ENCODE measurements around the gene EVI5.
"Not testable (repeated sequence)": the region's sequence is repeated elsewhere in the genome, so short reads cannot be mapped to it uniquely, and the experiment has no call there.

Gene EVI5

GRCh38 chr1:92653605-92654381, 131.1 kb downstream of the EVI5 start:
- no peaks in the 10 kb centered on the region for H3K36me3 ChIP-seq (ENCODE audit: insufficient read depth, low read length)
- no peak overlapping the region for H3K9ac ChIP-seq (ENCODE audit: low read depth, low read length)
- H3K9me3 ChIP-seq (ENCODE audit: control insufficient read depth, insufficient read depth, low read length): peaks cover 4% of the 10 kb centered on the region; the same call in 1 of the 2 replicates
- no peaks in the 10 kb centered on the region for H3K4me1 ChIP-seq (ENCODE audit: insufficient read depth, low read length)

GRCh38 chr1:92640686-92641085, 144.2 kb downstream of the EVI5 start:
- H3K9ac ChIP-seq (ENCODE audit: low read depth, low read length); H3K4me1 ChIP-seq (ENCODE audit: insufficient read depth, low read length); H3K9me3 ChIP-seq (ENCODE audit: control insufficient read depth, insufficient read depth, low read length); H3K36me3 ChIP-seq (ENCODE audit: insufficient read depth, low read length): not testable (repeated sequence)

GRCh38 chr1:92638498-92638897, 146.4 kb downstream of the EVI5 start:
- no peaks in the 10 kb centered on the region for H3K9me3 ChIP-seq (ENCODE audit: control insufficient read depth, insufficient read depth, low read length)
- H3K9ac ChIP-seq (ENCODE audit: low read depth, low read length): no peak overlapping the region
- H3K36me3 ChIP-seq (ENCODE audit: insufficient read depth, low read length): no peaks in the 10 kb centered on the region
- no peaks in the 10 kb centered on the region for H3K4me1 ChIP-seq (ENCODE audit: insufficient read depth, low read length)

GRCh38 chr1:92635203-92635602, 149.7 kb downstream of the EVI5 start:
- H3K4me1 ChIP-seq (ENCODE audit: insufficient read depth, low read length); H3K9me3 ChIP-seq (ENCODE audit: control insufficient read depth, insufficient read depth, low read length); H3K9ac ChIP-seq (ENCODE audit: low read depth, low read length); H3K36me3 ChIP-seq (ENCODE audit: insufficient read depth, low read length): not testable (repeated sequence)

- H3K9ac ChIP-seq (ENCODE audit: low read depth, low read length): no peak overlapping the region
Measured at GRCh38 chr1:92623187-92623778, 161.6 kb downstream of the EVI5 start.

GRCh38 chr1:92619466-92620189, 165.3 kb downstream of the EVI5 start:
- Histone ChIP-seq H3K9me3 (ENCODE audit: control insufficient read depth, insufficient read depth, low read length) (no peaks in the 10 kb centered on the region), H3K9ac (ENCODE audit: low read depth, low read length) (no peak overlapping the region), H3K36me3 (ENCODE audit: insufficient read depth, low read length) (no peaks in the 10 kb centered on the region), H3K4me1 (ENCODE audit: insufficient read depth, low read length) (no peaks in the 10 kb centered on the region)

More at GRCh38 chr1:92623187-92623778, 161.6 kb downstream of the EVI5 start:
- Histone ChIP-seq H3K4me1 (ENCODE audit: insufficient read depth, low read length) (no peaks in the 10 kb centered on the region), H3K36me3 (ENCODE audit: insufficient read depth, low read length) (no peaks in the 10 kb centered on the region), H3K9me3 (ENCODE audit: control insufficient read depth, insufficient read depth, low read length) (no peaks in the 10 kb centered on the region)

- H3K4me1 ChIP-seq (ENCODE audit: insufficient read depth, low read length): no peaks in the 10 kb centered on the region
- no peak overlapping the region for H3K9ac ChIP-seq (ENCODE audit: low read depth, low read length)
- no peaks in the 10 kb centered on the region for H3K36me3 ChIP-seq (ENCODE audit: insufficient read depth, low read length)
- no peaks in the 10 kb centered on the region for H3K9me3 ChIP-seq (ENCODE audit: control insufficient read depth, insufficient read depth, low read length)
Measured at GRCh38 chr1:92601044-92601443, 183.9 kb downstream of the EVI5 start.

GRCh38 chr1:92599184-92599583, 185.7 kb downstream of the EVI5 start:
- no peak overlapping the region for H3K9ac ChIP-seq (ENCODE audit: low read depth, low read length)

GRCh38 chr1:92589361-92589760, 195.5 kb downstream of the EVI5 start:
- H3K9ac ChIP-seq (ENCODE audit: low read depth, low read length); H3K9me3 ChIP-seq (ENCODE audit: control insufficient read depth, insufficient read depth, low read length); H3K4me1 ChIP-seq (ENCODE audit: insufficient read depth, low read length); H3K36me3 ChIP-seq (ENCODE audit: insufficient read depth, low read length): not testable (repeated sequence)

More at GRCh38 chr1:92599184-92599583, 185.7 kb downstream of the EVI5 start:
- Histone ChIP-seq H3K4me1 (ENCODE audit: insufficient read depth, low read length) (no peaks in the 10 kb centered on the region), H3K9me3 (ENCODE audit: control insufficient read depth, insufficient read depth, low read length) (no peaks in the 10 kb centered on the region), H3K36me3 (ENCODE audit: insufficient read depth, low read length) (no peaks in the 10 kb centered on the region)

- Histone ChIP-seq H3K9me3 (ENCODE audit: control insufficient read depth, insufficient read depth, low read length) (no peaks in the 10 kb centered on the region), H3K36me3 (ENCODE audit: insufficient read depth, low read length) (no peaks in the 10 kb centered on the region), H3K4me1 (ENCODE audit: insufficient read depth, low read length) (no peaks in the 10 kb centered on the region), H3K9ac (ENCODE audit: low read depth, low read length) (no peak overlapping the region)
Measured at GRCh38 chr1:92587445-92587844, 197.5 kb downstream of the EVI5 start.

GRCh38 chr1:92585831-92586230, 199.1 kb downstream of the EVI5 start:
- H3K4me1 ChIP-seq (ENCODE audit: insufficient read depth, low read length): no peaks in the 10 kb centered on the region
- H3K9ac ChIP-seq (ENCODE audit: low read depth, low read length): no peak overlapping the region
- H3K9me3 ChIP-seq (ENCODE audit: control insufficient read depth, insufficient read depth, low read length): no peaks in the 10 kb centered on the region
- H3K36me3 ChIP-seq (ENCODE audit: insufficient read depth, low read length): no peaks in the 10 kb centered on the region

- not testable (repeated sequence) for H3K9ac ChIP-seq (ENCODE audit: low read depth, low read length); H3K9me3 ChIP-seq (ENCODE audit: control insufficient read depth, insufficient read depth, low read length); H3K4me1 ChIP-seq (ENCODE audit: insufficient read depth, low read length); H3K36me3 ChIP-seq (ENCODE audit: insufficient read depth, low read length)
Measured at GRCh38 chr1:92584810-92585209, 200.1 kb downstream of the EVI5 start.

GRCh38 chr1:92583821-92584760, 200.8 kb downstream of the EVI5 start:
- H3K9me3 ChIP-seq (ENCODE audit: control insufficient read depth, insufficient read depth, low read length): no peaks in the 10 kb centered on the region
- H3K9ac ChIP-seq (ENCODE audit: low read depth, low read length): no peak overlapping the region
- H3K36me3 ChIP-seq (ENCODE audit: insufficient read depth, low read length): no peaks in the 10 kb centered on the region
- H3K4me1 ChIP-seq (ENCODE audit: insufficient read depth, low read length): no peaks in the 10 kb centered on the region

- Histone ChIP-seq H3K4me1 (ENCODE audit: insufficient read depth, low read length) (no peaks in the 10 kb centered on the region), H3K36me3 (ENCODE audit: insufficient read depth, low read length) (no peaks in the 10 kb centered on the region), H3K9me3 (ENCODE audit: control insufficient read depth, insufficient read depth, low read length) (no peaks in the 10 kb centered on the region), H3K9ac (ENCODE audit: low read depth, low read length) (no peak overlapping the region)
Measured at GRCh38 chr1:92577261-92577895, 207.5 kb downstream of the EVI5 start.
